ENCODE data around the gene RANBP10.
A peak's percentile ranks its signal among the peaks of the same experiment; 100 is the strongest.

Gene RANBP10

DNA sequence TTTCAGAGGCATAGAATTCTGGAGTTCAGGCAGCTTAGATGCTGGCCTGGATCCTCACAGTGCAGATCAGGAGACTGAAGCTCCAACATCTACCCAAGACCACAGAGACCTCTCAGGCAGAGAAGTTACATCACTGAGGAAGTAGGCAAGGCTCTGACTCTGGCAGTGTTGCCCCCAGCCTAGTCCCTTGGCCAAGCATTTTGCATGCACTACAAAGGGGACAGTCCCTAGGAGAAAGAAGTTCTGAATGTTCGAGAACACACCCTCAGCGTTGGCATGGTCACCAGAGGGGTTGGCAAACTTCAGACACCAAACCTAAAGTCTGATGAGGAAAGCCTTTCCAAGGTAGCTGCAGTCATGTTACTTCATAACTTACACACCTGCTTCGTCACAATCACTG is 2.5 kb downstream of the RANBP10 start:
- no peak overlapping the region for H3K9ac ChIP-seq (ENCODE audit: low read depth, low read length)
- H4K20me1 ChIP-seq (ENCODE audit: insufficient read depth, low read length) = peaks cover 6% of the 10 kb centered on the region; the same call in 1 of the 2 replicates
- H3K9me3 ChIP-seq (ENCODE audit: insufficient read depth, low read length, severe bottlenecking) = no peaks in the 10 kb centered on the region
- peaks cover 48% of the 10 kb centered on the region for H3K36me3 ChIP-seq (ENCODE audit: insufficient read depth, low read length)
- peaks cover 36% of the 10 kb centered on the region for H3K4me1 ChIP-seq (ENCODE audit: insufficient read depth, low read length)
- H2AFZ ChIP-seq (ENCODE audit: low read depth, low read length) = no peak overlapping the region
- ATAC-seq (ENCODE audit: insufficient read depth, low read depth) = no peak
- H3K4me2 ChIP-seq (ENCODE audit: insufficient read depth, low read length) = no peak overlapping the region
- TF ChIP-seq EZH2 (IDR thresholded peaks at IDR 0.05; ENCODE audit: borderline replicate concordance, low read depth, low read length, severe bottlenecking) = no peak
- TF ChIP-seq, protein P1, sequence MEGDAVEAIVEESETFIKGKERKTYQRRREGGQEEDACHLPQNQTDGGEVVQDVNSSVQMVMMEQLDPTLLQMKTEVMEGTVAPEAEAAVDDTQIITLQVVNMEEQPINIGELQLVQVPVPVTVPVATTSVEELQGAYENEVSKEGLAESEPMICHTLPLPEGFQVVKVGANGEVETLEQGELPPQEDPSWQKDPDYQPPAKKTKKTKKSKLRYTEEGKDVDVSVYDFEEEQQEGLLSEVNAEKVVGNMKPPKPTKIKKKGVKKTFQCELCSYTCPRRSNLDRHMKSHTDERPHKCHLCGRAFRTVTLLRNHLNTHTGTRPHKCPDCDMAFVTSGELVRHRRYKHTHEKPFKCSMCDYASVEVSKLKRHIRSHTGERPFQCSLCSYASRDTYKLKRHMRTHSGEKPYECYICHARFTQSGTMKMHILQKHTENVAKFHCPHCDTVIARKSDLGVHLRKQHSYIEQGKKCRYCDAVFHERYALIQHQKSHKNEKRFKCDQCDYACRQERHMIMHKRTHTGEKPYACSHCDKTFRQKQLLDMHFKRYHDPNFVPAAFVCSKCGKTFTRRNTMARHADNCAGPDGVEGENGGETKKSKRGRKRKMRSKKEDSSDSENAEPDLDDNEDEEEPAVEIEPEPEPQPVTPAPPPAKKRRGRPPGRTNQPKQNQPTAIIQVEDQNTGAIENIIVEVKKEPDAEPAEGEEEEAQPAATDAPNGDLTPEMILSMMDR (IDR thresholded peaks at IDR 0.05; ENCODE audit: borderline replicate concordance, extremely low read depth, low read length, poor library complexity, severe bottlenecking) = no peak
- H3K27ac ChIP-seq (ENCODE audit: low read length) = no peak overlapping the region
- DNase-seq = no peak
- peaks cover 64% of the 10 kb centered on the region for H3K79me2 ChIP-seq (ENCODE audit: insufficient read depth, low read length)
- H3K4me3 ChIP-seq (ENCODE audit: low read depth in 1 of 2, low read length in 2 of 2) = no peak overlapping the region
- H3K27me3 ChIP-seq (ENCODE audit: insufficient read depth, low read length, poor library complexity) = no peaks in the 10 kb centered on the region

DNA sequence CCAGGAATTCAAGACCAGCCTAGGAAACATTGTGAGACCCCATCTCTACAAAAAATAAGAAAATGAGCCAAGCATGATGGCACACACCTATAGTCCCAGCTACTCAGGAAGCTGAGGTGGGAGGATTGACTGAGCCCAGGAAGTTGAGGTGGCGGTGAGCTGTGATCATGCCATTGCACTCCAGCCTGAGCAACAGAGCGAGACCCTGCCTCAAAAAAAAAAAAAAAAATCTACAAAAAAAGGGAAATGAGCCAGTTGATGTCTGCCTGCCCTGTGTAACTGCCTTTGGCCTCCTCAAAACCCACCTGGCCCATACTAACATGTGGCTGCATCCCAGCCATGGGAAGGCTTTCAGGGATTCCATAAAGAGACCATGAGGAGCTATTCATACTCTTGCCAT is 4.5 kb downstream of the RANBP10 start:
- Histone ChIP-seq H4K20me1 (ENCODE audit: insufficient read depth, low read length) (peaks cover 6% of the 10 kb centered on the region; the same call in 1 of the 2 replicates), H3K79me2 (ENCODE audit: insufficient read depth, low read length) (peaks cover 81% of the 10 kb centered on the region), H3K27ac (ENCODE audit: low read length) (no peak overlapping the region), H2AFZ (ENCODE audit: low read depth, low read length) (no peak overlapping the region), H3K4me3 (ENCODE audit: low read depth in 1 of 2, low read length in 2 of 2) (no peak overlapping the region), H3K4me2 (ENCODE audit: insufficient read depth, low read length) (no peak overlapping the region; the same call in 1 of the 2 replicates), H3K9me3 (ENCODE audit: insufficient read depth, low read length, severe bottlenecking) (no peaks in the 10 kb centered on the region), H3K27me3 (ENCODE audit: insufficient read depth, low read length, poor library complexity) (no peaks in the 10 kb centered on the region), H3K4me1 (ENCODE audit: insufficient read depth, low read length) (peaks cover 25% of the 10 kb centered on the region), H3K9ac (ENCODE audit: low read depth, low read length) (no peak overlapping the region), H3K36me3 (ENCODE audit: insufficient read depth, low read length) (peaks cover 53% of the 10 kb centered on the region)
- DNase-seq = peak; percentile 23
- TF ChIP-seq, protein P1 (IDR thresholded peaks at IDR 0.05; ENCODE audit: borderline replicate concordance, extremely low read depth, low read length, poor library complexity, severe bottlenecking) = no peak
- TF ChIP-seq EZH2 (IDR thresholded peaks at IDR 0.05; ENCODE audit: borderline replicate concordance, low read depth, low read length, severe bottlenecking) = no peak
- ATAC-seq (ENCODE audit: insufficient read depth, low read depth) = no peak

DNA sequence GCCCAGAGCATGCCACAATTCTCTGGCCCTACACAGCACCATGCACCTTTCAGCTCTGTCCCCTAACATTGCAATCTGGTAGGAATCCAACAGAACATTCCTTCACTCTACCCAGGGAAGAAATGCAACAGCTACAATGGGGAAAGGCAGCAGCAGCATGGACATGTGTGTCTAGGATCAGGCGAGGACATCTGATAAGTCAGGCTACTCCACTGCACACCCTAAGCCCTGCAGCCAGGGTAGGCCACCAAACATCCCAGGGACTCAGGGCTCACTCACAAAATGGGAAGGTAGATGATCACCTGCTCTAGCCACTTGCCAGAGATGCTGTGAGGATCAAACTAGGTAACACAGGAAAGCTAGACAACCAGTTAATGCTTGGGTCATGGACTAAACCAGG is 5.1 kb downstream of the RANBP10 start:
- no peaks in the 10 kb centered on the region for H3K9me3 ChIP-seq (ENCODE audit: insufficient read depth, low read length, severe bottlenecking)
- peaks cover 6% of the 10 kb centered on the region; the same call in 1 of the 2 replicates for H4K20me1 ChIP-seq (ENCODE audit: insufficient read depth, low read length)
- H3K4me1 ChIP-seq (ENCODE audit: insufficient read depth, low read length) = peaks cover 25% of the 10 kb centered on the region
- no peak for ATAC-seq (ENCODE audit: insufficient read depth, low read depth)
- no peak overlapping the region for H3K4me2 ChIP-seq (ENCODE audit: insufficient read depth, low read length)
- H2AFZ ChIP-seq (ENCODE audit: low read depth, low read length) = no peak overlapping the region
- H3K9ac ChIP-seq (ENCODE audit: low read depth, low read length) = no peak overlapping the region
- H3K27me3 ChIP-seq (ENCODE audit: insufficient read depth, low read length, poor library complexity) = no peaks in the 10 kb centered on the region
- no peak overlapping the region for H3K4me3 ChIP-seq (ENCODE audit: low read depth in 1 of 2, low read length in 2 of 2)
- H3K79me2 ChIP-seq (ENCODE audit: insufficient read depth, low read length) = peaks cover 85% of the 10 kb centered on the region
- TF ChIP-seq EZH2 (IDR thresholded peaks at IDR 0.05; ENCODE audit: borderline replicate concordance, low read depth, low read length, severe bottlenecking) = no peak
- TF ChIP-seq, protein P1 (IDR thresholded peaks at IDR 0.05; ENCODE audit: borderline replicate concordance, extremely low read depth, low read length, poor library complexity, severe bottlenecking) = no peak
- peaks cover 53% of the 10 kb centered on the region for H3K36me3 ChIP-seq (ENCODE audit: insufficient read depth, low read length)
- no peak for DNase-seq
- H3K27ac ChIP-seq (ENCODE audit: low read length) = no peak overlapping the region
